BE2C (cell line): ENCODE results near the gene KRTAP1-1.

ENCODE experiments used
- DNase-seq: peaks from one replicate; pipeline ENCODE4 v3.0.0-alpha.2; 2020
- H3K27me3 ChIP-seq: fragments of 250-450 bp; sonication (Bioruptor Pico); 2 replicates; pipeline ENCODE4 v1.5.1; 2020; ENCODE audit warnings: mild to moderate bottlenecking
- H3K36me3 ChIP-seq: fragments of 250-450 bp; sonication (Bioruptor Pico); 2 replicates; pipeline ENCODE4 v1.5.1; 2020; ENCODE audit warnings: mild to moderate bottlenecking
- H3K4me1 ChIP-seq: fragments of 250-450 bp; sonication (Bioruptor Pico); 2 replicates; pipeline ENCODE4 v1.5.1; 2020
- H3K4me3 ChIP-seq: 2 replicates; pipeline ENCODE4 v1.5.1; 2011; ENCODE audit warnings: low read depth, low read length
- H3K9me3 ChIP-seq: fragments of 250-450 bp; sonication (Bioruptor Pico); 2 replicates; pipeline ENCODE4 v1.5.1; 2020
- CTCF ChIP-seq: IDR thresholded peaks from 2 replicates; pipeline ENCODE4 v1.5.1; 2012; ENCODE audit warnings: mild to moderate bottlenecking, low read depth, low read length

The KRTAP1-1 gene

GRCh38 chr17:41019415-41019814, 21.8 kb downstream of the KRTAP1-1 start:
- Histone ChIP-seq H3K4me1 (no peaks in the 10 kb centered on the region), H3K4me3 (no peak overlapping the region), H3K9me3 (no peaks in the 10 kb centered on the region), H3K27me3 (peaks cover 16% of the 10 kb centered on the region), H3K36me3 (no peaks in the 10 kb centered on the region)
- no peak for TF ChIP-seq CTCF
- DNase-seq = no peak

GRCh38 chr17:41018541-41018940, 22.7 kb downstream of the KRTAP1-1 start:
- TF ChIP-seq CTCF = no peak
- no peak overlapping the region for H3K4me3 ChIP-seq
- H3K9me3 ChIP-seq = no peaks in the 10 kb centered on the region
- no peaks in the 10 kb centered on the region for H3K36me3 ChIP-seq
- H3K27me3 ChIP-seq = peaks cover 16% of the 10 kb centered on the region
- H3K4me1 ChIP-seq = no peaks in the 10 kb centered on the region
- no peak for DNase-seq

- no peaks in the 10 kb centered on the region for H3K9me3 ChIP-seq
- no peaks in the 10 kb centered on the region for H3K36me3 ChIP-seq
- no peak overlapping the region for H3K4me3 ChIP-seq
- peaks cover 16% of the 10 kb centered on the region for H3K27me3 ChIP-seq
- DNase-seq = no peak
- no peak for TF ChIP-seq CTCF
- no peaks in the 10 kb centered on the region for H3K4me1 ChIP-seq
Measured at GRCh38 chr17:41016578-41017215, 24.6 kb downstream of the KRTAP1-1 start.

- Histone ChIP-seq H3K36me3 (no peaks in the 10 kb centered on the region), H3K27me3 (peaks cover 16% of the 10 kb centered on the region), H3K4me1 (no peaks in the 10 kb centered on the region), H3K4me3 (no peak overlapping the region), H3K9me3 (no peaks in the 10 kb centered on the region)
- no peak for DNase-seq
- TF ChIP-seq CTCF = no peak
Measured at GRCh38 chr17:41015454-41015853, 25.8 kb downstream of the KRTAP1-1 start.

- no peak for TF ChIP-seq CTCF
- Histone ChIP-seq H3K4me3 (no peak overlapping the region), H3K27me3 (peaks cover 23% of the 10 kb centered on the region), H3K36me3 (no peaks in the 10 kb centered on the region), H3K9me3 (no peaks in the 10 kb centered on the region), H3K4me1 (no peaks in the 10 kb centered on the region)
- no peak for DNase-seq
Measured at GRCh38 chr17:41013606-41014005, 27.6 kb downstream of the KRTAP1-1 start.

GRCh38 chr17:41013181-41013580, 28.1 kb downstream of the KRTAP1-1 start:
- H3K27me3 ChIP-seq = peaks cover 24% of the 10 kb centered on the region
- H3K4me3 ChIP-seq = no peak overlapping the region
- no peaks in the 10 kb centered on the region for H3K4me1 ChIP-seq
- TF ChIP-seq CTCF = no peak
- no peak for DNase-seq
- H3K9me3 ChIP-seq = no peaks in the 10 kb centered on the region
- no peaks in the 10 kb centered on the region for H3K36me3 ChIP-seq
